Smooth muscle cell of the brain vasculature (primary cell): ENCODE measurements around the gene OGFOD3.

Source experiments
- DNase-seq: peaks from one replicate; pipeline ENCODE4 v3.0.0-alpha.2; 2012; ENCODE audit warnings: low read depth, low spot score

Gene OGFOD3

DNA sequence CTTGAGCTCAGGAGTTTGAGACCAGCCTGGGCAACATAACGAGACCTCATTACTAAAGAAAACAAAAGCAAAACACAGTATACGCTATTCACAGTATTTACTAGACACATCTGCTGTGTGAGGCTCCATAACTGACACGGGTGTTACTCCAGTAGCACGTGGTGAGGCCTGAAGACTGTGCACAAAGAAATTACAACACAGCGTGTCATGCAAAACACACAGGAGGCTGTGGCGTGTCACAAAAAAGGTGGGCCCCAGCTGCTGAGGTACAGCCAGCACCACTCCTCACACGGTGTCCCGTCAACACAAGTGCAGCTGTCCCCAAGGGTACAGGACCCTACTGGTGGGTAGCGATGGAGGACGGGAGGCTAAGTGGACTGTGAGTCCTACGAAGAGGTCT, 29.5 kb upstream of the OGFOD3 start:
- no peak for DNase-seq

GRCh38 chr17:82446649-82447048, 28.3 kb upstream of the OGFOD3 start:
- no peak for DNase-seq

- DNase-seq, result no peak
These were observed 27.7 kb upstream of the OGFOD3 start for GRCh38 chr17:82446124-82446523.

GRCh38 chr17:82445542-82445941, 27.2 kb upstream of the OGFOD3 start:
- no peak for DNase-seq

DNA sequence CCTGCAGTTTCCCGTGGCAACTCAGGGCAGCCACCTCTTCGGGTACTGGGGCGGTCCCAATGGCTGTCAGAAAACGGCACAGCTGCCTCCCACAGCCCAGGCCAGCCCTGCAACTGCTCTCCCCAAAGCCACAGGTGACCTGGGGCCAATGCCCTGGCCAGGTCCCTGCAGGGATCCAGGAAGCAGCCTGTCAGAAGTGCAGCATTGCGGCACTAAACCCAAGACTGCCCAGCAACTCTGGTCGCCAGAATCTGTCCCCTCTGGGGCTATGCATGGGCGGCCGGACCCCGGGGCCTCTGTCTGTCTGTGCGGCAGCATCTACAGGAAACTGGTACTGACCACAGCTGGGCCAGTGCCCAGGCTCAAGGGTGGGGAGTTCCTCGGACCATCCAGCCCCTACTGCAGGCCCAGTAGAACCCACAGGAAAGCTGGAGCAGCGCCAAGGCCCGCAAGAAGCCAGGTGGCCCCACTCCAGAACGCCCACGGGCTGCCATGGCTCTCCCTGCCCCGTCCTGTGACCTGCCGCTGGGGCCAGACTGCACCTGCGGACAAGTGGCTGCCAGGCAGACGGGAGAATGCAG, 26.6 kb upstream of the OGFOD3 start:
- no peak for DNase-seq

GRCh38 chr17:82444284-82444893, 26.0 kb upstream of the OGFOD3 start:
- no peak for DNase-seq

- no peak for DNase-seq
These were observed 25.3 kb upstream of the OGFOD3 start for GRCh38 chr17:82443465-82444283.

- no peak for DNase-seq
These were observed 24.5 kb upstream of the OGFOD3 start for GRCh38 chr17:82442643-82443464.

- no peak for DNase-seq
These were observed 23.5 kb upstream of the OGFOD3 start for GRCh38 chr17:82441691-82442487.

- no peak for DNase-seq
These were observed 22.7 kb upstream of the OGFOD3 start for GRCh38 chr17:82440991-82441627.

DNA sequence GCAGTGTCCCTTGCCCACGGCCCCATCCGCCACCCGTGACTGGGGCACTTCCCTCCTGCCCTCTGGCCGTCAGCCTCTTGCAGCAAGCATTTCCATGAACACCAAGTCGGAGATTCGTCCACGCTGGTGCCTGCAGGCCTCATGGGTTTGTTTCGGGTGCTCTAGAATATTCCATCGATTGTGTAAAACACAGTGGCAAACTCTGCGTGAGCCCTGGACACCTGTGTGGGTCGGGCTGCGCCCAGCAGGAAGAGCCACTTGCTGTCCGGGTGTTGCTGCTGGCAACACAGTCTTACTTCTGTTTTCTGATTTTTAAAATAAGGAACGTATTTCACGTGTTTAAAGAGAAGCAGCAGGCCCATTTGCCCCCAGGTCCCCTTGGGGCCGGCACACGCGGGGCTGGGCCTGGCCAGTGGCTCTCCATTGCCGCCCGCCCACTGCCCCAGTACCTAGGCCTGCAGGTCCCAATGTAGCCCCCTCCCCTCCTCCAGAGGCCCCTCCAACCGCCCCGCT, 22.1 kb upstream of the OGFOD3 start:
- no peak for DNase-seq

GRCh38 chr17:82439829-82440365, 21.5 kb upstream of the OGFOD3 start:
- no peak for DNase-seq

GRCh38 chr17:82439194-82439828, 20.9 kb upstream of the OGFOD3 start:
- no peak for DNase-seq

GRCh38 chr17:82438401-82439193, 20.2 kb upstream of the OGFOD3 start:
- DNase-seq, result no peak

DNA sequence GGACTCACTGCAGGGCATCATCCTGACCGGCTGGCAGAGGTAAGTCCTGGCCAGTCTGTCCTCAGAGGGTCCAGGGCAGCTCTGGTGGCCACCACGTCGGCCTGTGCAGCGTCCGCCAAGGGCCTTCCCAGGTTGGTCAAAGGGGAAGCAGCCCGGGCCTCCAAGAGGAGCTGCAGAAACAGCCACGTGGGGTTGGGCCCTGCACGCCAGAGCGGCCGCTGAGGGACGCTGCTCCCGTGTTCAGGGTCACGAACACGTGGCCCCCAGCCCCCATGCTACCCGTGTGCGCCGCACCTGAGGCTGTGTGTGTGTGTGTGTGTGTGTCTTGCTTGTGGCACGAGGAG, 18.9 kb upstream of the OGFOD3 start:
- DNase-seq, result no peak

- no peak for DNase-seq
These were observed 18.4 kb upstream of the OGFOD3 start for GRCh38 chr17:82436601-82437324.

DNA sequence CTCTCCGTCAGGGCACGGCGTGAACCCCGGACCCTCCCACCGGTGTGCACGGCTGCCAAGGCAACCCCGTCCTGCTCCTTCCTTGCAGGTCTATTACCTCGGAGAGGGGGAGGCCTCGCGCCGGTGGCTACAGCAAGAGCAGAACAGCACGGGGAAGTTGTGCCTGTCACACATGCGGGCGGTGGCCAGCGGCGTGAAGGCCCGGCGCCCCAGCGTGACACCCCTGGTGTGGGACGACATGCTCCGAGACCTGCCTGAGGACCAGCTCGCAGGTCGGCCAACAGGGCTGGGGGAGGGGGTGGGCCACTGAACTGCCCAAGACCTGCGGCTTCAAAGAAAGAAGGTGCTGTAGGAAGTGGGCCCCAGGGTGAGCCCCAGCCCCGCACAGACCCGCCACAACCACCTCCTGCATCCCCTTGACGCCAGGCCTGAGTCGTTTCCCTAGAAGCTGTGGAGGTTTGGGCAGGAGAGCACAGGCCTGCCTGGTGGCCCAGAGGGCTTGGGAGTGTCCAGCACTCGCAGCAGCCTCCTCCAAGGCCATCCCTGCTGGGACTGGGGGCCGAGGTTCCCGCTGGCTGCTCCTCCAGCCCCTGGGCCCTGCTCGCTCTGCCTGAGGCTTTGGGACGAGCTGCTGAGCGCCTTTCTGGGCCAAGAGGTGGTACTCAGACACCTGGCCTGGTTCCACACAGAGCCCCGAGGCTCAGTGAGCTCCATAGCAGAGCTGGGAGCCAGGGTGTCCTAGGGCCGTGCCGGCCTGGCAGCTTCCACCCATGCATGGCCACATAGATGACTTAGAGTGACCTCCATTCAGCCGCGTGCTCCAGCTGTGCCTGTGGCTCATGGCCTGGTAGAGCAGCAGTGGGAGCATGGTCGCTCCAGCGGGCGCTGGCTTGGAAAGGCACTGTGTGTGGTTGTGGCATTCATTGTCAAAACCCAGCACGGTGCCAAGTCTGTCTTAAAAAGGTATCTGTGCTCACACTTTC, 17.5 kb upstream of the OGFOD3 start:
- DNase-seq, result no peak
